ENCODE data around the gene LPCAT4.
"Not testable (repeated sequence)": the region's sequence is repeated elsewhere in the genome, so short reads cannot be mapped to it uniquely, and the experiment has no call there.

The LPCAT4 gene, protein sequence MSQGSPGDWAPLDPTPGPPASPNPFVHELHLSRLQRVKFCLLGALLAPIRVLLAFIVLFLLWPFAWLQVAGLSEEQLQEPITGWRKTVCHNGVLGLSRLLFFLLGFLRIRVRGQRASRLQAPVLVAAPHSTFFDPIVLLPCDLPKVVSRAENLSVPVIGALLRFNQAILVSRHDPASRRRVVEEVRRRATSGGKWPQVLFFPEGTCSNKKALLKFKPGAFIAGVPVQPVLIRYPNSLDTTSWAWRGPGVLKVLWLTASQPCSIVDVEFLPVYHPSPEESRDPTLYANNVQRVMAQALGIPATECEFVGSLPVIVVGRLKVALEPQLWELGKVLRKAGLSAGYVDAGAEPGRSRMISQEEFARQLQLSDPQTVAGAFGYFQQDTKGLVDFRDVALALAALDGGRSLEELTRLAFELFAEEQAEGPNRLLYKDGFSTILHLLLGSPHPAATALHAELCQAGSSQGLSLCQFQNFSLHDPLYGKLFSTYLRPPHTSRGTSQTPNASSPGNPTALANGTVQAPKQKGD

DNA sequence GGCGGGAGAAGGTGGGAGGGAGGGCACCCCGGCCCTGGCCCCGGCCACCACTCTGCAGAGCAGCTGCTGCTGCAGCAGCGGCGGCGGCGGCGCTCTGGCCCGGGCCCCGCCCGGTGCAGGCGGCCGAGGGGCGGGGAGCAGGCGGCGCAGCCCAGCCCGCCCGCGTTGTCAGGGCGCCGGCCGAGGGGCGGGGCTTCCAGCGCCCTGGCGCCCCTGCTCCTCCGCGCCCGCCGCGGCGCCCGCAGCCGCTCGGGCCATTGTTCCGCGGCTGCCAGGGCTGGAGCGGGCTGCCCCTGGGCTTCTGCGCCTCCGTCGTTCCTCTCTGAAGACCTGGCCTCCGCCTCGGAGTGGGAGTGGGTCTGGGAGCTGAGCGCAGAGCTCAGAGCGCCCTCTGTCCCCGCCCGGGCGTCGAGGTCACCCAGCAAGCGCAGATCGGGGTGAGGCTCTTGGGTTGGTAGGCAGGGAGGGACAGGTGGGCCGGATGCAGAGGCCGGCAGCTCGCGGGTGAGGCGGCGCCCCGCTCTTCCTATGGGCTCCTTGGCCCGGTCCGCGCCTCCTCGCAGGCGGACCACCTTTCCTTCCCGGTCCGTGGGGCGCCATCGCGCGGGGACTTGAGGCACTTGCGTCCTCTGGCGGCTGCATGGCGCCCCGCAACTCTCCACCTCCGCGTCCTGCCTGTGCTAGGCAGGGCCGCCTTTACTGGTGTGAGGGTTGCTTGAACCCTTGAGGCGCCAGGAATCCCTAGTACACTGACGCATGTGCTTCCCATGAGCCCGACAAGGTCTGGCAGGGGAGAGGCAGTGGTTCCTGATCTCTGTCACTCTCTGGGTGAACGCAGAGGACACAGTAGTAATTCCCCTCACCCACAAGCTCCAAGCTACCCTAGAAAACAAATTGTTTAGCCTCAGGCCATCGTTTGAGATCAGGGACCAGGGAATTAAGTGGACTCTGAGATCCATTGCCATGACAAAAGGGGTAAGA, at the start of gene LPCAT4:
Gene LPCAT4 (minus strand): TSS at position 96 of the 981 bp plus-strand sequence. CDS start 96 bp downstream, outside the sequence.
- peak; percentile 69 to 77 for DNase-seq

DNA sequence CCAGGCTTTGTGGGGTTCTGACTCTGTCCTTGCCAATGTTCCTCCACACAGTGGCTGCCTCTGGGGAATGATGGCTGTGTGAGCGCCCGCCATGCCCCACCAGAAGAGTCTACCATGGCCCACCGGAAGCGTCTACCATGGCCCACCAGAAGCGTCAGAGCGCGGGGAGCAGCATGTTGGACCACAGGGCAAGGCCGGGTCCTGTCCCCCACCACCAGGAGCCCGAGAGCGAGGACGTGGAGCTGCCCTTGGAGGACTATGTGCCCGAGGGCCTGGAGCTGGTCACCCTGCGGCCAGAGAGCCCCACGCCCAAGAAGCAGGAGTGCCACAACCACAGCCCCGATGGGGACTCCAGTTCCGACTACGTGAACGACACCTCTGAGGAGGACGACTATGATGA, 42.5 kb upstream of the LPCAT4 start:
- DNase-seq: not testable (repeated sequence)

DNA sequence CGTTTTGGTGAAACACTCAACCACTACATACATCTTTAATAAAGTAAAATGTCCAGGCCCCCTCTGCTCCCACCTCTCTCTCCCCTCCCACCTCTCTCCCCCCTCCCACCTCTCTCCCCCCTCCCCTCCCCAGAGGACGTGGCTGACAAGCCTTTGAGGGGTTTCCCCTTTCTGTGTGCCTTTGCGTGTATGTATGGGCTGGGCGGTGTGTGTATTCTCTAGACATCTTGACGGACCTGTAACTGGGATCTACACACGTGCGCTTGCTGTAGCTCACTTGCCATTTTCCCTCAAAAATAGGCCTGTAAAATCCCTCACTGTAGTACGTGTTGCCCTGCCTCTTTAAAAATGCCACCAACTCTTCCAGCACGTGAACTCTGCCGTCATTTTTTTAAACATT, 42.0 kb upstream of the LPCAT4 start:
- DNase-seq: not testable (repeated sequence)

DNA sequence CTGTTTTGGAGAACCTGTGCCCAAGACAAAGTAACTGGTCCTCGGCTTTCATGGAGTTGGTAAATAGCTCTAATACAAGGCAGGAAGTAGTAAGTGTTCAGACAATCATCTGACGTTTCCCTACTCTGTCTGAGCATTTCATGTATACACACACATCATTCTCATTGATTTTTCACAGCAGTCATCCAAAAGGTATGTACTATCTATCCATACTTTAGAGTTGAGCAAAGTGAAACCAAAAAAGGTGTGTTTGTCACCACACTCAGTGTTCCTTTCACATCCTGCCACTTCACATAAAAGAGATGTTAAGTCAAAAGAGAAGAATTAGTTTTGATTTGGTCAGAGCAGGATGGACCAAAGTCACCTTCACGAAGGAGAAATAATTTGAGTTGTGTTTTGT, 36.9 kb upstream of the LPCAT4 start:
- DNase-seq: not testable (repeated sequence)

DNA sequence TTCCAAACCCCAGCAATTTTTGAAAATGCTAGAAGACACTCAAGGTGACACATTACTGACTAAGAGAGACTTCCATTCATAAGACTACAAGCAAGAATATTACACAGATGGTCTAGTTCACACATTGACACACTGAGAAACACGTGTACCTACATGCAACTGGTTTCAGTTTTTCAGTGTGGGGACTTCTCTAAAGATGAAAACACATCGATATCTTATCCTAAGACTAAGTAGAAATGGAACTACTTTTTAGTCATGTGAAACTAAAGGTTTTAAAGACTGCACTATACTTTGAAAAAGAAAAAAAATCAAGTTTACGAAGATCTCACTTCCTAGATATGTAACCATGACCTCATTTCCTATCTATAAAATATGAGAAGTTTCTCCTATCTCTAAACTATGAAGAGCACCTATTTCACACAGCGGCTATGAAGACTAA, 36.2 kb upstream of the LPCAT4 start:
- DNase-seq: not testable (repeated sequence)

DNA sequence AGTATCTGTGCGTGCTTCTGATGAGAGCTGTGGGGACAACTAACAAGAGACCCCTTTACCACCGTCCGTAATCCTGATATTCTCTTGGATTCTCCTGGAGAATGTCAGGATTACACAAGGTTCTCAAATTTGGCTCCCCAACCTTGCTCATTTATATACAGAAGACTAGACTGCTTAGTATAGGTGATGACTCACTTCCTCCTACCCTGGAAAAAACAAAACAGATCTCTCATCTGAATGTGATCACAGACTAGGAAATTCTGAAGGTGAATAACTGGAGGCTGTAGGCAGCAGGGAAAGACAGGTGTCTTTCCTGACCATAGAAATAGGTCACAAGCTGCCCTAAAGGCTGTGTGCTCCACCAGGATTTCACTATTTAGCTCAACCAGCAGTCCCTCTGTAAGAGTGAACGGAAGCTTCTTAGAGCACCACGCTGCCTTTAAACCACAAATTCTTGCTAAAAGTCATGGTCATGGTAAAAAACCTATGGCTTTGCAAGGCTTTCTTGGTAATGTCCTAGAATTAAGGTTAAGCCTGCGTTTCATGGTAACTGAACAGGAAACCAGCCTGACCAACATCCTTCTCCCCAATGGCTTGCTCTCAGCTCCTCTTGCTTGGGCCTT, 30.8 kb upstream of the LPCAT4 start:
- DNase-seq: not testable (repeated sequence)

DNA sequence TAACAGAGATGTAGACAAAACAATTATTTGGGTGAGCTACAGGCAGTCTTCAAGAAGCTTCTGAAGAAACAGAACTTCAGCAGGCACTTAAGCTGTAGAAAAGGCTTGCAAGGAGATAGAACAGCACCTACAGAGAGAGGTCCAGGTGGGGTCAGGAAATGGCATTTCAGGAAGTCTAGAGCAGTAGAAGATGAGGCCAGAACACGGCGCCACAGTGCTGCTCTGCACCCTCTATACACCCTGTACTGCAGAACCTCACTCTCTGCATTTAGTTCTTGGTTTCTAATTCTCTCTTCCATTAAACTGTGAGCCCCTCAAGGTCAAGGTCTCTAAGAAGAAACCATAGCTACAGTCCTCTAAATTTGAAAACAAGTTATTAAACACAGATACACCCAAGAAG, 26.0 kb upstream of the LPCAT4 start:
- DNase-seq: not testable (repeated sequence)

DNA sequence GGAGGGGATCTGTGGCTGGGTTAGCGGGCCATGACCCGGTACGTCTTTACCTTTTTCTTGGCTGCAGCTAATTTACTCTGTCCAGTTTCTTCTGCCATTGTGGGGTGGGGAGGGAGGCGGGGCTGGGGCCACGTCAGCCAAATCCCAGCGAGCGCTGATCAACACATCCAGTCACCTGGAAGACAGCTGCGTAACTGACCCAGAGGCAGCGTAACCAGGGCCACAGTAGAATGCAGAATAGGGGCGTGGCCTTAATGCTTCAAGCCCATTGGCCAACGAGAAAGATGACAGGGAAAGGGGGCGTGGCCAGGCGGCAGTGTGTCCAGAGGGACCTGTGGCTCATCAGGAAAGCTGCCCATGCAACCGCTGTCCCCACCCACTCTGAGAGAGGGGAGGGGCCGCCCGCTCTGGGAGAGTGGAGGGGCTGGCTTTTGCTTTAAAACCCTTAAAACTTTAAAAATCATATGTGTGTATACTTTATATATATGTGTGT, 22.6 kb upstream of the LPCAT4 start:
- DNase-seq: not testable (repeated sequence)

DNA sequence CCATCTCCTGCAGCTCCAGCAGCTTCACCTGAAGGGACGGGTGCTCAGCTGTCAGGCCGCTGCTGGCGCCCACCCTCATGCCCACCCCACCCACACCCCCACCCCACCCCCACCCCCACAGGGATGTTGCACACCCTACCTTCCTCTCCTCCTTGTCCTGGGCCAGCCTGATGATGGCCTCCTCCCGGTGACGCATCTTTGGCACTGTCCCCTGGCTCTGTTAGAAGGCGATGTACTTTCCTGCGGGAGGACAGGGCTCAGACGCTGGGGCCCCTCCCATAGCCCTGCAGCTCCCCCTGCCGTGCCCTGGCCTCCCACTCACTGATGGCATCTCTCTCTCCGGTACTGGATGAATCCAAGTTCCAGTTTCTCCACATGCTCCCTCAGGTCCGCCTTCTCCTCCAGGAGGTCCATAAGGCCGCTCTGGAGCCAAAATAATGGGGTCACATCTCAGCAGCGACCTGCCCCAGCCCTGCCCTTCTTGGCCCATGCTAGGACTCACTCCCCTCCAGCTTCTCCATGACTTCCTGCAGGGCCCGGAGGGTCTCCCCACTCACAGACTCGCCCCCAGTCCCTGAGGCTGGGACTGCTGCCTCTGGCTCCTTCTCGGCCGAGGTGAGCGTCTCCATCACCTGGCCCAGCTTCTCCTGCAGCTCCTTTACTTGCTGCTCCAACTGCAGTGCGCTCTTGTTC, 15.0 kb upstream of the LPCAT4 start:
- not testable (repeated sequence) for DNase-seq

DNA sequence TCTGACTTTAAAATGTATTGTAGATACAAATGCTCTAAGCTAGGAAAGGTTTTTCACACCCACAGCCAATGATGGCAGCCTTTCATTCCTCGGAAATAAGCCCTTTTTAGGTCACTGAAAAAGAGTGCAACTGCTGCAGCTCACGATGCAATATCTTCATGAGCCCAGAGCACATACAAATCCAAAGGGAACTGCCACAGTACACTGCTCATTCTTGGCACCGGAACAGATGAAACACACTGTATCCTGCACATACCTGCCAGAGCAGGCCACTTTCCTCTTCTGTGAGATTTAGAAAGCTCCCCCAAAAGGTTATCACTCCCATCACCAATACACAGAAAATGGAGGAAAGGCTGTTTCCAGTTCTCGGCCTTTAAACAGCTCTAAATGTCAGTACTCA, 13.5 kb upstream of the LPCAT4 start:
- DNase-seq: not testable (repeated sequence)

DNA sequence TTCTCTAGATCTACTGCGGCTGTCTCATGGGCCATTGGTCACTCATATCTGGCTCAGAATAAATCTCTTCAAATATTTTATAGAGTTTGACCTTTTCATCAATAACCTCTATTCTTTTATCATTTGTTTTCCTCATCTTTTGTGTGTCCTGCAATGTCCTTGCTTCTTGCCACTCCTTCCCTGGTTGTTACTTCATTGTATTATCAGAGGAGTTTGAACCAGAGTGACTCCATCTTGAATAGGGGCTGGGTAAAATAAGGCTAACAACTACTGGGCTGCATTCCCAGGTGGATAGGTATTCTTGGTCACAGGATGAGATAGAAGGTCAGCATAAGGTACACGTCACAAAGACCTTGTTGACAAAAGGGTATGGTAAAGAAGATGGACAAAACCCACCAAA, 9.9 kb upstream of the LPCAT4 start:
- DNase-seq: no peak

DNA sequence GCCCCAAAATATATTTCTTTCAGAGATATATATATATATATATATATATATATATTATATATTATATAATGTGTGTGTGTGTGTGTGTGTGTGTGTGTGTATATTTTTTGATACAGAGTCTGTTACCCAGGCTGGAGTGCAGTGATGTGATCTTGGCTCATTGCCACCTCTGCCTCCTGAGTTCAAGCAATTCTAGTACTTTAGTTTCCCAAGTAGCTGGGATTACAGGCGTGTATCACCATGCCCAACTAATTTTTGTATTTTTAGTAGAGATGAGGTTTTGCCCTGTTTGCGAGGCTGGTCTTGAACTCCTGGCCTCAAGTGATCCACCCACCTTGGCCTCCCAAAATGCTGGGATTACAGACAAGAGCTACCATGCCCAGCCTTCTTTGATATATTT, 8.5 kb upstream of the LPCAT4 start:
- not testable (repeated sequence) for DNase-seq

DNA sequence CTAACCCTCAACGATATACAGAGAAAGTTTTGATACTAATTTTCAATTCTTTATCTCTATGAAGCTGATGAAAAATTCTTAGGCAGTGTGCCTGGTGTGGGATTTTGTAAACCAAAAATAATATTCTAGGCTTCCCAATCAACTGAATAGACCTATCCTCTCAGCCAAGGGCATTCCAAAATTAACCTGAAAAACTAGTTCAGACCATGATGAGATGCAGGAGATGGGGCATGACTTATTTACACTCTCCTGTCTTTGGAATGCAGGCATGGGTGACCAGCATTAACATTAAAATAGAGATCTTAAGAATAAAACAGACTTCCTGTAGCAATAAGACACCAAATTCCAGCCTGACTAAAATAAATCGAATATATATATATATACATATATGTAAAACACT, 7.8 kb upstream of the LPCAT4 start:
- DNase-seq: no peak

DNA sequence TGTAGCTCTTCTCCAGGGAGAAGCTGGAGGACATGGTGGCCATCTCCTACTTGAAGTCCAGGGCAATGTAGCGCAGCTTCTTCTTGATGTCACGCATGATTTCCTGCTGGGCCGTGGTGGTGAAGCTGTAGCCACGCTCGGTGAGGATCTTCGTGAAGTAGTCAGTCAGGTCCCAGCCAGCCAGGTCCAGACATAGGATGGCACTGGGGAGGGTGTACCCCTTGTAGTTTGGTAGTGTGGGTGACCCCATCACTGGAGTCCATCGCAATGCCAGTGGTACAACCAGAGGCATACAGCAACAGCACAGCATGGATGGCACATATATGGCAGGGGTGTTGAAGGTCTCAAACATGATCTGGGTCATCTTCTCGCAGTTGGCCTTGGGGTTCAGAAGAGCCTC, 7.0 kb upstream of the LPCAT4 start:
- DNase-seq: no peak

DNA sequence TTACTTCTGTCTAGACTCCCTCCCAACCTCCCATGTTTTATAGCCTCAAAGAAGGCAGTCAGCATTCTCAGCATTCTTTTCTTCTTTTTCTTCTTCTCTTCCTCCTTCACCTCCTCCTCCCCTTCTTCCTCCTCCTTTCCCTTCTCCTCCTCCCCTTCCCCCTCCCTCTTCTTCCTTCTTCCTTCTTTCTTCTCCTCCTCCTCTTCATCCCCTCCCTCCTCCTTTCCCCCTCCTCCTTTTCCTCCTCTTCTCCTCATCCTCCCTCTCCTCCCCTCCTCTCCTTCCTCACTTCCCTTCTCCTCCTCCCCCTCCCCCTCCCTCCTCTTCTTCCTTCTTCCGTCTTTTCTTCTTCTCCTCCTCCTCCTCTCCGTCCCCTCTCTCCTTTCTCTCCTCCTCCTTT, 3.6 kb upstream of the LPCAT4 start:
- DNase-seq: no peak

DNA sequence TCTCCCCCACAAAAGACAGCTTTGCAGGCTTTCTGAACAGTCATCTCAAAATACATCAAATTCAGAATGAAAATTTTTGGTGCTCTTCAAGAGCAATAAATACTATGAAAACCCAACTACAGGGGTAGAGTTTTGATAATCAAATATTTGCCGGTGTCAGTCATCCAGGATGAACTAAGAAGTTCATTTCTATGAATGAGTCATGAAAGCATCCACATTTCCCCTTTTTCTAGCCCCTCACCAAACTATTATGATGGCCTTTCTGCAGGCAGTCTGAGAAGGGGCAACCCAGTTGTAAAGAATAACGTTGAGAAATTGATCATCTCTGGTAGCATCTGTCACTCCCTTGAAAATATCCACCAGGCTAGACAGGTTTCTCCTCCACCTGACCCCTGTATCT, 3.1 kb upstream of the LPCAT4 start:
- DNase-seq: no peak

DNA sequence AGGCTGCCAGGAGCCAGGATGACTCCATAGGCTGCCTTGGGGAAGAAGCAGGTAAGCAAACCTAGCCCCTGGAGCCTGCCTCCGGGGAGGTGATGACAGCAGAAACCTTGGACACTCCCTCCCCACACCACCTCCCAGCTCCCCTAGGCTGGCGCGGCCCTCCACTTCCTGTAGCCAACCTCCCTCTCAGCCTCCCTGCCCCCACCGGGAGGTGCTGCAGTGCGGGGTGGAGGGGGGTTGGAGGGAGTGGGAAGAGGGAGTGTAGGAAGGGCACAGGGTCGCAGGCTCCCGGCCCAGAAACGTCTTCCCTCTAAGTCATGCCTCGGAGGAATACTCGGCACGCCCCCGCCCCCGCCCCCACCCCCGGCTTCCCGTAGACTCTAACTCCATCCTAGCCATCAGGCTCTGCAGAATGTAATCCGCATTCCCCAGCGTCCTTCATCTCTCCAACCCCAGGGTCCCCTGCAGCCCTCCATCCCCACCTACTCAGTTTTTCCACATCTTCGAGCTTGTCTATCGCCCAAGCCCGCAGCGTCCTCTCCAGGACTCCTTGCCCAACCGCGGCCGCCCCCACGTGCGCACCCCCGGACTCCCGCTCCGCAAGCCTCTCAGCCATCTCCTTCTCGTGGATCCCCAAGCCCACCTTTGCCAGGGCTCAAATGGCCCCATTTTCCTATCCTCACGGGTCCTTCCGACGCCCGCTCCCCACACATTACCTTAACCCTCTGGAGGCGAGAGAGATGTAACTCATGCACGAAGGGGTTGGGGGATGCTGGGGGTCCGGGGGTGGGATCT, 528 bp downstream of the LPCAT4 start:
- DNase-seq: peak; percentile 16 to 40

DNA sequence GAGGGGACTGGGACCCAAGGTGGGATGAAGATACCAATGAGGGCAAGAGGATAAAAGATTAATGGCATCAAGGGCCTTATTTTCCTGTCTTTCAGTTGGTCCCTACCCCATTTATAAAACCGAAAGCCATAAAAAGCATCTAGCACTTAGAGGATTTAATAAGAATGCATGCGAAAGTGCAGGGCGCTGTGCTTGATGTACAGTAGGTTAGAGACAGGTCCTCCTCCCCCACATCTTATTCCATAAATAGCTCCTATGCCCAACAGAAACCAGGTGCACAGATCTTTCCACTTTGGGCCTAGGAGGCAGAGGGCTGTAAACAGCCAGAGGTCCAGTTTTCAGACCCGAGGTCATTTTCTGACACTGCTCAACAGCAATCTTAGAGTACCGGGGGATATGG, 1.2 kb downstream of the LPCAT4 start:
- DNase-seq: no peak

DNA sequence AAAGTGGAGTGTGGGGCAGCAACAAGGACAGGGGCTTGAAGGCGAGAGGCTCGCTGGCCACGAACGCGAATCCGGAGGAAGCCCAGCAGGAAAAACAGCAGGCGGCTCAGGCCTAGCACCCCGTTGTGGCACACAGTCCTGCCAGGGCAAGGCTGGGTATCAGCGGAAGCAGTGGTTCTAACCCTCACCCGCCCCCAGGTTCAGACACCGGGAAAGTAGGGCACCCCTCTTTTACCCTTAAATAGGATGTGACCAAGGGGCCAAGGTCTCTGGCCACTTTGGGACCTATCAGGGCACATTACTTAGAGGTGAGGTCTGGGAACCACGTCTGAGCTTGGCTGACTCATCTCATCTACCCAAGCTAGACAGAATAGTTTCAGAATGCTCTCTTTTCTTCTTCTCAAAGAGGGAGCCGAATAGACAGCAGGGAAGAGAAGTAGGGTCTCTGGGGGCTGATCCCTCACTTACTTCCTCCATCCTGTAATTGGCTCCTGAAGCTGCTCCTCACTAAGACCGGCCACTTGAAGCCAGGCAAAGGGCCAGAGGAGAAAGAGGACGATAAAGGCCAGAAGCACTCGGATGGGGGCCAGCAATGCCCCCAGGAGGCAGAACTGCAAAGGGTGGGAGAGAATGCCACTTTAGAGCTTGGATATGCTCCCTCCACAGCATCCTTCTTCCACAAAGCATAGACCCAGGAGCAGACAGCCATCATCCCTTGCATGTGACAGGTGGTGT, 1.7 kb downstream of the LPCAT4 start:
- DNase-seq: peak; percentile 44 to 51

DNA sequence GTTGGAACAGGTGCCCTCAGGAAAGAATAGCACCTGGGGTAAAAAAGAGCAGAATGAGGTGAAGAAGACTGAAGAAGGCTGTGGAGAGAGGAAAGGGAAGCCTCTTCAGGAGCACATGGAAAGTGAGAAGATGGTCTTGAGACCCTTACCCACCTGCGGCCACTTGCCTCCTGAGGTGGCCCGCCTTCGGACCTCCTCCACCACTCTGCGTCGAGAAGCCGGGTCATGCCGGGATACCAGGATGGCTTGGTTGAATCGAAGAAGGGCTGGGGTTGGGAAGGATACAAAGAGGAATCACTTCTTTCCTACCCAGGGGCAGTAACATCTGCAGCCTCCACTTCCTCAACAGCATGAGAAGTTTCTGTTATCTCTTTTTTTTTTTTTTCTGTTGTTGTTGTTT, 3.0 kb downstream of the LPCAT4 start:
- no peak for DNase-seq
